ENCODE data around the gene MED26.

MED26 gene

GRCh38 chr19:16650821-16651220, 22.8 kb upstream of the MED26 start:
- DNase-seq (ENCODE audit: low spot score) = no peak

- no peak for DNase-seq (ENCODE audit: low spot score)
Measured at GRCh38 chr19:16649734-16650133, 21.7 kb upstream of the MED26 start.

GRCh38 chr19:16645140-16645539, 17.1 kb upstream of the MED26 start:
- no peak for DNase-seq (ENCODE audit: low spot score)

DNA sequence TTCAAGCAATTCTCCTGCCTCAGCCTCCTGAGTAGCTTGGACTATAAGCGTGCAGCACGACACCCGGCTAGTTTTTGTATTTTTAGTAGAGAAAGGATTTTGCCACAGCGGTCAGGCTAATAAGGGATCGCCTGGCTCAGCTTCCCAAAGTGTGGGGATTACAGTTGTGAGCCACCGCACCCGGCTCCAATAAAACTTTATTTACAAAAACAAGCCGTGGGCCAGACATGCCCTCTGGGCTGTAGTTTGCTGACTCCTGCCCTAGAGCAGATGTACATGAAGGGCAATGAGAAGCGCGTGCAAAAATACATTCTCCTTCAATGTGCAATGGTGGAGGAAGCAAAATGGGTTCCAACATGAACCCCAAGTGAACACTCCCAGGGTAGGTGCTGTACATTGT, 13.7 kb upstream of the MED26 start:
- DNase-seq (ENCODE audit: low spot score) = no peak

DNA sequence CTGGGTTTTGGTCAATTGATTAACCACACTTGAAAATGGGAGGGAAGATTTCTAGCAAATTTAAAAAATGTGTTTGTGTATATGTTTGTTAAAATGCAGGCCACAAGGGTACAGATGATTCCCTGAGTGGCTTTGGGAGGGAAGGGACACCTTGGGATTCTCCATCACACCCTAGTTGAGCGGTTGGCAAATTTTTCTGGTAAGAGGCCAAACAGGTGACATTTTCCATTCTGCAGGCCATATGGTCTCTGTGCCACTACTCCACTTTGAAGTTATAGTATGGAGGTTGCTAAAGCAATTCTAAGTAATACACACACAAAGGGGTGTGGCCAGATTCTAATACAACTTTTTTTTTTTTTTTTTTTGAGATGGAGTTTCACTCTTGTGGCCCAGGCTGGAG, 12.9 kb upstream of the MED26 start:
- no peak for DNase-seq (ENCODE audit: low spot score)

DNA sequence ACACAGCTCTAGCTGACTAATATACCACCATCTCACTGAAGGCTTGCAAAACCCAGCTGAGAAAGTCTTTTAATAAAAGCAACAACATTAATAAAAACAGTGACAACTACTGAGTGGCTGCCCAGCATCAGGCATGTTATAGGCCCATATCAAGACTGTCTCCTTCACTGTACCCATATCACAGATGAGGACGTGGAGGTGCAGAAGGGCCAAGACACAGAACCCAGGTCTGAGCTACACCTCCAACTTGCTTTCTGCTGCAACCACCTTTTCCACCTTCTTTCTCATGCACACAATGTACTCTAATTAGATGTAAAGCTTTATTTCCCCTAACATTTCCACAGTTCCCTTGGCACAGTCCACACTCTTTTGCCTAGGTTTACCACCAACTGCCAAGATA, 10.7 kb upstream of the MED26 start:
- DNase-seq (ENCODE audit: low spot score) = no peak

DNA sequence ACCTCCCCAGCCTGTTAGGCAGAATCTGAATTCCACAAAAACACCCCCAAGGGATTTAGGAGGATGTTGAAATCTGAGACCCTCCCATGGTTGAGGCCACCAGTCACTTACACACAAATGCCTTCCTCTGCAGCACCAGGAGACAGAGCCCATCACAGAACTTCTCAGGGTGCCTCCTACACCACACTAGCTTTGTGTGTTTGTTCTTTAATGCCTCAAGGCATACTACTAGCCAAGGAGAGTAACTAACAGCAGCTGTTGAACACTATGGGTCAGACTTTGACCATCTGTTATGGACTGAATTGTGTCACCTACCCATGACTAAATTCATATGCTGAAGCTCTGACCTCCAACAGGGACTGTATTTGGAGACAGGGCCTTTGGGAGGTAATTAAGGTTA, 9.5 kb upstream of the MED26 start:
- DNase-seq (ENCODE audit: low spot score) = no peak

- DNase-seq (ENCODE audit: low spot score) = no peak
Measured at GRCh38 chr19:16631465-16631864, 3.5 kb upstream of the MED26 start.

- peak; percentile 95 for DNase-seq (ENCODE audit: low spot score)
Measured at GRCh38 chr19:16628984-16629691, 1.1 kb upstream of the MED26 start.

GRCh38 chr19:16627928-16628182, 149 bp downstream of the MED26 start:
- DNase-seq (ENCODE audit: low spot score) = no peak

DNA sequence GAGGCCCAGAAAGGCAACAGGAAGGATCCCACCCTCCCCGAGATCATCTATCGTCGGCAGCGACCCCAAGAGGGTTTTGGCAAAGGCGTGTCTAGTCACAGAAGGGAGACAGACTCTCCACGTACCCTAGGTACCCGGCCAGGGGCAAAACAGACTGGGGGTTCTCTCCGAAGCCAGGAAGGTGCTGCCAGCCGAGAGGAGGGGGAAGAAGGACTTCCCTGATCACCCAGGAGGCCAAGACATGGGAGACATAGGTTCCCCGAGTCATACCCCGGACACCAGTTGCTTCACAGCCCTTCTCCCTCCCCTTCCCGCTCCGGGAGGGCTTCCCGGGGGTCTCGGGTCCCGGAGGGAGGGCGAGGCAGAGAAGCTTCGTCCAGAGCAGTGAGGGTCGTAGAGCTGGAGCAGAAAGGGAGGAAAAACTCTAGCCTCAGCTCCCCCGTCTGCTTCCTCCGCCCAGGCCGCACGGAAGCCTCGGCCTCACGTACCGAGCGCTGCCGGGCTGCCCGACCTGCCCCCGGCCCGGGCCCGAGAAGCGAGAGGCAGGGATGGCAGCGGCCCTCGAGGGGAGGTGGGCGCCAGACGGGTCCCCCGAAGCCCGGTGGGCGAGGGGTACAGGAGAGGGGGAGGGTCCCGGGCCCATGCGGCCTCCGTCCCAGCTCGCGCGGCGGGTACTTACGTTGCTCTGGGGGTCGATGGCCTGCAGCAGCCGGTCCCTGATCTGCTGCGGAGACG, 644 bp downstream of the MED26 start:
- peak; percentile 67 for DNase-seq (ENCODE audit: low spot score)

DNA sequence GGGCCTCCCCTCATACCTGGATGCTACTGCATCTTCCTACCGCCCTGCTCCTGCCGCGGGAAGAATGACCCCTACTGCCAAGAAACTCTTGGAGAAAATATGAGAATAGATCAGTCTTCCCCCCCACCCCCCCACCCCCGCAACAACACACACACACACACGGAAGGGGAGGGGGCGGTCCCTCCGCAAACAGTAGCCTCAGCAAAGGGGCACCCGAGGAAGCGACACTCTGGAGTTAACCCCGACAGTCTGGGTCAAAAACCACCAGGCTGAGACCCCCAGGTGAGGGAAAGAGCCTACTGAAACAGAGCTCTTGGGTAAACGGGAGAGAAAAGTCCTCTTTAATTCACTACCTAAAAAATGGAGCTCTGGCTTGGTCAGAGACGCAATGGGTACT, 1.2 kb downstream of the MED26 start:
- DNase-seq (ENCODE audit: low spot score) = no peak

DNA sequence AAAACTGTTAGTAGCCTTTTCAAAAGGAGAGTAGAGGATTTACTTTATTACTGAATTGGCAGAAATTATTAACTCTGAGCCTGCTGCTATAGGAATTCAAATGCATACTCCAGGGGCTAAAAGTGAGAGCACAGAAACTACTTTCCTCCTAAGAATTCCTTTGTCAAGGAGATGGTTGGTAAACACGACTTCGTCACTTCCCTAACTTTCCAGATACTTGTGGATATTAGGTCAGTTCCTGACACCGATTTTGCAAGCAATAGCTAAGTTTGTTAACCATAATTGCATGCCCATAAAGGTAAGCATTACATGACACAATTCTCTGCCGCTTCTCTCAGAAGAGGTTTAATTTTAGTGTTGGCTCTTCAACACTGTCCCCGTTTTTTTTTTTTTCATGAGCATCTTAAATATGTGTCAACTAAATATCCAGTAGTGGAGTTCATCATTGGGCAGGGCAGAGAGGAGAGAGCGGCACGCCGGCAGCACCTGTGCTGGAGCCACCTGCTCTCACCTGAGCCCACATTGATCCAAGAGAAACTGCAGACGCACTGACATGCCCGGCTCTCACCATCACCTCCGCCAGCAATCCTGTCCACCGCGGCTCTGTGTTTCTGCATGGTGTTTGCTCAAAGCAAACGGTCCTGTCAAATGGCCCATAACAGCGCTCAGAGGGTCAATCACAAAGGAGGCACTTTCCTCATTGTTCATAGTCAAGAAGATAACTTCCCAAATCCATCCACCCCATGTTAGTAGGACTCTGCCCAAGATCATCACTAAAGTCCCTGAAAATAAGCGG, 2.6 kb downstream of the MED26 start:
- no peak for DNase-seq (ENCODE audit: low spot score)

DNA sequence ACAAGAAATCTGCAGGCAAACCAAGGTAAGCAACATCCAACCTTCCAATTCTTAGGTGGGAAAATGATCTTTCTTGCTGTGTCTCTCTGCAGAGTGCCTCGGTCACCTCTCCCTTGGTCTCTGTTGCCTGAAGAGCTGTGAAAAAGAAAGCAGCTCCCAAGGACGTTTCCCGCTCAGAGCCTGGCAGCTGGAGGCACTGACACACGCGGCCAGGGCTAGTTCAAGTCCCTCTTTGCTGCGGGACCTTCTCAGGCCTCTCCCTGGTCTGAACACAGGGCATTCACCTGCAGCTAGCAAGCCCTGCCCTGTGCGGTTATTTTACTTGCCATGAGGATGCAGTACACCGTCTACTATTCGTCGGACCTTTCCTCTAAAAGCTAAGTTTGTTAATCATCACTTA, 3.8 kb downstream of the MED26 start:
- no peak for DNase-seq (ENCODE audit: low spot score)

GRCh38 chr19:16623576-16623975, 4.4 kb downstream of the MED26 start:
- DNase-seq (ENCODE audit: low spot score) = peak; percentile 65

DNA sequence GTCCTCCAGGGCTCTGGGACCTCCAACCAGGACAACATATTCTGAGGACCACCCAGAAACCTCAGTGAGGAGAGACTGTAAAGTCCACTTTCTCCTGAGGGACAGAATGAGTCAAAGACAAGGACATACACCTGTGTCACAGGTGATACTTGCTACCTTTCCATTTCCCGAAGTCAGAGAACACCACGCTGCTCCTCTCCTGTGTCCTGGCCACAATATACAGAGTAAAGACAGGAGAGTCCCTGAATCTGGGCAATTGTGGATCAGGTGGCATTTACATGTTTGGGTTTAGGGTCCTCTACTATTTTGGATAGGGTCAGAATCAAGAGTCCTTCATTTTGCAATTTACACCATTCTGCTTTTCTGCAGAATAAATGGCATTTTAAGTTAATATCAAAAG, 4.9 kb downstream of the MED26 start:
- no peak for DNase-seq (ENCODE audit: low spot score)

- DNase-seq (ENCODE audit: low spot score) = no peak
Measured at GRCh38 chr19:16621165-16621800, 6.7 kb downstream of the MED26 start.

DNA sequence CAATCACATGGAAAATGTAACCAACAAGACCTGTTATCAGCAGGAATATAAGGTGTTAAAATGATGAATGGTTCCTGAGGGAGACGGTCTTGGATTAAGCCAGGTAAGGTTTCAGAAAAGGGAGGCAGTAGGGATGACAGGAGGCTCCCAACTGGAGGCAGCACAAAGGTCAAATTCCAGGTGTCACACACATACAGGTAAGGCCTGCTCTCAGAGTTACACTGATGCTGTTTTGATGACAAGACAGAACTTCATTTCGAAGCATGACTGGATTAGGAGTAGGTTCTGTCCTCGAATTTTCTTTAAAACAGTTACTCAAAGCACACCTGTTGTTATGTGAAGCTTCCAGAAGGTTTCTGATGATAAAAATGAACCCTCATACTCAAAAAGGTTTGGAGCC, 7.4 kb downstream of the MED26 start:
- DNase-seq (ENCODE audit: low spot score) = no peak

DNA sequence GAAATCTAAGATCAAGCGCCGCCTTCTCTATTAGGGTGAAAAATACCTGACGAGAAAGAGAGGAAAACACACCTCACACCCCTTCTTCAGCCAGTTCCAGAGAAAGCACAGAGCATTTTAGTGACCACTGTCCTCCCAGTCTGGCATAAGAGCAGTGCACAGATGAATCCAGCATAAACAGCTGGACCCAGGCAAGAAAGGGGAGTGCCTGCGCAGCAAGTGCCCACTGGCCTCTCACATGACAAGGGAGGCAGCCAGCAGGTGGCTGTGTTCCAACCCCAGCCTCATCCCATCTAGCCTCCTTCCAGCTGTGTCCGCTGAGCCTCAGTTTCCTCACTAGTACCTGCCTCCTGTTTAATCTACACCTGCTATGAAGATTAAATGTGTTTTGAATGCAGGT, 8.0 kb downstream of the MED26 start:
- DNase-seq (ENCODE audit: low spot score) = no peak

DNA sequence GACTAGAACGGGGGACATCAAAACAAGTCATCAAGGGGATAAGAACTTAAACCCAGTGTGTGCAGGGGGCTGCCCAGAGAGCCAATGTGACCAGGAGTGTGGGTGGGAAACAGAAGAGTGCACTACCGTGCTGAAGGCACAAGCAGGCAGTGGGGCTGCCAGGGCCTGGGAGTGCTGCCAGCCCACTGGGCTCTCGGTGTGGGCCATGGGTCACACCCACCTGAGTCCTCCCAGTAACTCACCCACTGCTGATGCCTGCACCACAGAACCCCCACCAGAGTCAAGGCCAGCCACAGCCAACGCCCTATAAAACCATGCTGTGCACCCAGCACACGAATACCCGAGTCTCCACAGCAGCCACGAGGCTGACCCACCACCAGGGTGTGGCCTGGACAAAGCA, 8.5 kb downstream of the MED26 start:
- no peak for DNase-seq (ENCODE audit: low spot score)

DNA sequence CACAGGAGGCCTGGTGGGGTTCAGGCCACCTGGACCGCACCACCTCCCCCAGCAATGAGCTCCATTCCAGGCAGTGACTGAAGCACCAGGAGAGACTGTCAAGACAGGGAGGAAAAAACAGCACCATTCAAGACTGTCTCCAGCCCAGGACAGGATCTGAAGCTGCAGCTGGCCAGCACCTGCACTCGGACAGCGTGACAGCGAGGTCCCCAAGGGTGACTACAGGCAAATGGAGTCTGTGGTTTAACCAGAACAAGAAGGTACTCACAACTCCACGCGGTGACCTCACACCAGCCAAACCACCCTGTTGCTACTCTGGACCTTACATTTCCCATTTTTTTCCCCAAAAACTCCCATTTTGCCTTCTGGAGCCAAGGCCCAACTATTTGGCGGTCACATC, 9.8 kb downstream of the MED26 start:
- DNase-seq (ENCODE audit: low spot score) = peak; percentile 58

DNA sequence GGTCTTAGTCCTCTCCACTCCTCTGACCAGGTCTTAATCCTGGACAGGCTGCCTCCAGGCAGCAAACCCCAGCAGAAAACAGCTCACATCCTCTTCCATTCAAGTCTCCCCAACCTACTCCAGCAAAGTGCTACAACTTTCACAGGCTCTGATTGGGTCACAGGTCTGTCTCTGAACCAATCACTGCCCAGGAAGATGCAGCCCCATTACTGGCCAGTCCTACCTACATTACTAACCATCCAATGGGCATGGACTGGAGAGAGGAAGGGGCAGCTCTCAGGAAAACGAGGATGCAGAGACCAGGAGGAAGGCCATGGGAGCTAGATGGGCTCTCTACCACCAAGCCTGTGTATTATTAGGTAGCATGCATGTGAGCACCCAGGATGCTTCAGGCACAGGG, 12.2 kb downstream of the MED26 start:
- DNase-seq (ENCODE audit: low spot score) = no peak

- DNase-seq (ENCODE audit: low spot score) = no peak
Measured at GRCh38 chr19:16614941-16615340, 13.1 kb downstream of the MED26 start.
